Peyer's patch (tissue), 4 donors: ENCODE data around the gene FGR.

Source experiments
- CTCF ChIP-seq, 6 experiments: fragments of 450-650 bp in 4 of 6; fragments of 200-600 bp in 2 of 6; sonication (generic) in 1 of 6; IDR thresholded peaks; one replicate each; pipeline ENCODE4 v1.5.1; 2017 to 2019; ENCODE audit warnings: antibody characterized with exemption in 6 of 6, mild to moderate bottlenecking in 3 of 6, moderate library complexity in 1 of 6
- POLR2A ChIP-seq, 2 donors: fragments of 450-650 bp; IDR thresholded peaks; one replicate each; pipeline ENCODE4 v1.5.1; 2017; ENCODE audit warnings: antibody characterized with exemption in 2 of 2, mild to moderate bottlenecking in 2 of 2, moderate library complexity in 2 of 2

- TF ChIP-seq CTCF (IDR thresholded peaks at IDR 0.05) (peak in 5 of 6 experiments; percentile 29 to 47 (median 38)), POLR2A (IDR thresholded peaks at IDR 0.05) (peak; percentile 52 to 82)
Observed at GRCh38 chr1:27603681-27604578, 31.1 kb downstream of the FGR start, which contains the start of gene AHDC1.
